ENCODE measurements around the gene THAP9.
"Not testable (repeated sequence)": the region's sequence is repeated elsewhere in the genome, so short reads cannot be mapped to it uniquely, and the experiment has no call there.

GRCh38 chr4:82866033-82866432, 34.5 kb upstream of the THAP9 start:
- TF ChIP-seq EZH2 (IDR thresholded peaks at IDR 0.05; ENCODE audit: low read depth); CTCF (conservative IDR thresholded peaks at IDR 0.05): not testable (repeated sequence)
